GM12878 (cell line): ENCODE data around the gene LIG4. TPM values are rescaled to one million over a fixed set of nuclear protein-coding genes. Genes with fewer than 3 reads are reported as not detected.

Experiments used
- BHLHE40 ChIP-seq, 2 experiments: fragments of 450-650 bp in 1 of 2; IDR thresholded peaks; 2 replicates each; pipeline ENCODE4 v1.6.1; 2011 to 2017; ENCODE audit warnings: low read depth in 2 of 2, borderline replicate concordance in 1 of 2, improper control_type of control experiment in 1 of 2, low read length in 1 of 2, mild to moderate bottlenecking in 1 of 2
- GABPA ChIP-seq: IDR thresholded peaks from 2 replicates; pipeline ENCODE4 v1.6.1; 2014; ENCODE audit warnings: antibody characterized with exemption, low read depth, mild to moderate bottlenecking, inconsistent platforms
- HCFC1 ChIP-seq: fragments of 150-350 bp; IDR thresholded peaks from 2 replicates; pipeline ENCODE4 v1.6.1; 2014; ENCODE audit warnings: low read length
- IKZF1 ChIP-seq: fragments of 450-650 bp; conservative IDR thresholded peaks from 2 replicates; pipeline ENCODE4 v1.6.1; 2017; ENCODE audit warnings: antibody characterized with exemption, mild to moderate bottlenecking
- MEF2B ChIP-seq: fragments of 450-650 bp; IDR thresholded peaks from 2 replicates; pipeline ENCODE4 v1.6.1; 2018; ENCODE audit warnings: mild to moderate bottlenecking, moderate library complexity; ENCODE audit not compliant: partially characterized antibody, poor library complexity, severe bottlenecking
- NFXL1 ChIP-seq: fragments of 450-650 bp; IDR thresholded peaks from 2 replicates; pipeline ENCODE4 v1.6.1; 2017; ENCODE audit warnings: antibody characterized with exemption, mild to moderate bottlenecking, borderline replicate concordance
- PAX5 ChIP-seq: IDR thresholded peaks from 2 replicates; pipeline ENCODE4 v1.6.1; 2011; ENCODE audit warnings: low read depth, low read length, borderline replicate concordance
- POU2F2 ChIP-seq: IDR thresholded peaks from 3 replicates; pipeline ENCODE4 v1.6.1; 2011; ENCODE audit warnings: low read depth, mild to moderate bottlenecking, low read length, borderline replicate concordance
- RB1 ChIP-seq: fragments of 450-650 bp; formaldehyde crosslinking; IDR thresholded peaks from 2 replicates; pipeline ENCODE4 v1.6.1; 2017; ENCODE audit warnings: mild to moderate bottlenecking, borderline replicate concordance
- RBBP5 ChIP-seq: fragments of 200-600 bp; sonication (generic); conservative IDR thresholded peaks from 2 replicates; pipeline ENCODE4 v1.6.1; 2016
- STAT1 ChIP-seq: fragments of 450-650 bp; conservative IDR thresholded peaks from 2 replicates; pipeline ENCODE4 v1.6.1; 2014; ENCODE audit warnings: antibody characterized with exemption, mild to moderate bottlenecking
- TBL1XR1 ChIP-seq: IDR thresholded peaks from 2 replicates; pipeline ENCODE4 v1.6.1; 2012; ENCODE audit warnings: low read depth, low read length, improper control_type of control experiment
- TCF12 ChIP-seq: IDR thresholded peaks from 2 replicates; pipeline ENCODE4 v1.6.1; 2011; ENCODE audit warnings: low read depth, mild to moderate bottlenecking, low read length
- TCF3 ChIP-seq: IDR thresholded peaks from 2 replicates; pipeline ENCODE4 v1.6.1; 2012; ENCODE audit warnings: low read depth, mild to moderate bottlenecking, low read length, borderline replicate concordance; ENCODE audit not compliant: insufficient read depth
- polyA plus RNA-seq, 11 experiments: library from polyadenylated mRNA; depleted of rRNA in 4 of 11; unstranded in 6 of 11; stranded (reverse) in 5 of 11; fragments of >200 nt; fragmentation: Nextera tagmentation in 4 of 11; fragmentation: Illumina TruSeq in 1 of 11; extraction: Ambion mirVana in 4 of 11; extraction: Trizol in 1 of 11; gene quantifications; 1 replicate in 1 of 11; 2 replicates in 10 of 11; pipeline versions ENCODE4 v1.2.1 to v1.2.3, GENCODE V29; 2011 to 2016; ENCODE audit warnings: inconsistent platforms in 2 of 11, missing spikeins in 2 of 11, low read depth in 1 of 11
- total RNA-seq, 4 experiments: library from RNA; depleted of rRNA in 3 of 4; stranded (reverse); fragments of >200 nt in 3 of 4; fragmentation: Illumina TruSeq in 1 of 4; extraction: Trizol in 1 of 4; gene quantifications; 2 replicates each; pipeline versions ENCODE4 v1.2.1 to v1.2.3, GENCODE V29; 2013 to 2021
- TF ChIP-seq, protein P1 (sequence below): IDR thresholded peaks from 2 replicates; pipeline ENCODE4 v1.6.1; 2012; ENCODE audit warnings: low read depth, low read length, improper control_type of control experiment
- TF ChIP-seq, protein P2 (sequence below): fragments of 150-350 bp; IDR thresholded peaks from 2 replicates; pipeline ENCODE4 v1.6.1; 2014; ENCODE audit warnings: mild to moderate bottlenecking, low read depth, low read length
- TF ChIP-seq, protein P3 (sequence below): fragments of 450-650 bp; IDR thresholded peaks from 2 replicates; pipeline ENCODE4 v1.6.1; 2017; ENCODE audit warnings: mild to moderate bottlenecking, moderate library complexity
- TF ChIP-seq, protein P4 (sequence below): IDR thresholded peaks from 2 replicates; pipeline ENCODE4 v1.6.1; 2012; ENCODE audit warnings: mild to moderate bottlenecking, low read depth, low read length
- TF ChIP-seq, protein P5 (sequence below): IDR thresholded peaks from 2 replicates; pipeline ENCODE4 v1.6.1; 2011; ENCODE audit warnings: mild to moderate bottlenecking, low read depth, low read length, moderate library complexity; ENCODE audit not compliant: insufficient replicate concordance

The LIG4 gene
- total and polyA plus RNA-seq, 10 of the 15 experiments (the other 5 are each of a cell fraction or from before 2014, with no cell fraction given), result 2.3 to 15.0 (median 8.5) TPM

DNA sequence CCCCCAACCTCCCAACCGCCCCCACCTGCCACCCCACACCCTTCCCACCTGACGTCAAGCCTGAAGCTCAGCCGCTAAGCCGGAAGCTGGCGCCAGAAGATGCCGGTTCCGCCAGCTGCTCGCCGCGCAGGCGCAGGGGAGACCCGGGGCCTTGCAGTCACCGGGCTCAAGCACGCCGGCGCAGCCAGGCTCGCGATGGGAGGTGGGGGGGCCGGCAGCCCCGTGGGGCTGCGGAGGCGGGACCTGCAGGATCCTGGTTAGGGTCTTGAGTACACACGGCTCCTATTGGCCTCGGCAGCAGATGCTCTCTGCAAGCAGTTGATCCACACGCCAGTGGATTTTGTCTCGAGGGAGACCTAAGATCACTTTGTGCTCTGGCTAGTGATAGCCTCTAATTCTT, at the start of gene LIG4 (continued):
- TF ChIP-seq, protein P1, sequence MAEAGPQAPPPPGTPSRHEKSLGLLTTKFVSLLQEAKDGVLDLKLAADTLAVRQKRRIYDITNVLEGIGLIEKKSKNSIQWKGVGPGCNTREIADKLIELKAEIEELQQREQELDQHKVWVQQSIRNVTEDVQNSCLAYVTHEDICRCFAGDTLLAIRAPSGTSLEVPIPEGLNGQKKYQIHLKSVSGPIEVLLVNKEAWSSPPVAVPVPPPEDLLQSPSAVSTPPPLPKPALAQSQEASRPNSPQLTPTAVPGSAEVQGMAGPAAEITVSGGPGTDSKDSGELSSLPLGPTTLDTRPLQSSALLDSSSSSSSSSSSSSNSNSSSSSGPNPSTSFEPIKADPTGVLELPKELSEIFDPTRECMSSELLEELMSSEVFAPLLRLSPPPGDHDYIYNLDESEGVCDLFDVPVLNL, result 0 out of 2 replicates have a peak, but pooled peaks have one; percentile 18
- TF ChIP-seq, protein P2, sequence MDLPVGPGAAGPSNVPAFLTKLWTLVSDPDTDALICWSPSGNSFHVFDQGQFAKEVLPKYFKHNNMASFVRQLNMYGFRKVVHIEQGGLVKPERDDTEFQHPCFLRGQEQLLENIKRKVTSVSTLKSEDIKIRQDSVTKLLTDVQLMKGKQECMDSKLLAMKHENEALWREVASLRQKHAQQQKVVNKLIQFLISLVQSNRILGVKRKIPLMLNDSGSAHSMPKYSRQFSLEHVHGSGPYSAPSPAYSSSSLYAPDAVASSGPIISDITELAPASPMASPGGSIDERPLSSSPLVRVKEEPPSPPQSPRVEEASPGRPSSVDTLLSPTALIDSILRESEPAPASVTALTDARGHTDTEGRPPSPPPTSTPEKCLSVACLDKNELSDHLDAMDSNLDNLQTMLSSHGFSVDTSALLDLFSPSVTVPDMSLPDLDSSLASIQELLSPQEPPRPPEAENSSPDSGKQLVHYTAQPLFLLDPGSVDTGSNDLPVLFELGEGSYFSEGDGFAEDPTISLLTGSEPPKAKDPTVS, result no peak
- peak; percentile 74; the same call in 1 of the 2 replicates for TF ChIP-seq TCF3
- no peak for TF ChIP-seq RBBP5
- TF ChIP-seq, protein P3, sequence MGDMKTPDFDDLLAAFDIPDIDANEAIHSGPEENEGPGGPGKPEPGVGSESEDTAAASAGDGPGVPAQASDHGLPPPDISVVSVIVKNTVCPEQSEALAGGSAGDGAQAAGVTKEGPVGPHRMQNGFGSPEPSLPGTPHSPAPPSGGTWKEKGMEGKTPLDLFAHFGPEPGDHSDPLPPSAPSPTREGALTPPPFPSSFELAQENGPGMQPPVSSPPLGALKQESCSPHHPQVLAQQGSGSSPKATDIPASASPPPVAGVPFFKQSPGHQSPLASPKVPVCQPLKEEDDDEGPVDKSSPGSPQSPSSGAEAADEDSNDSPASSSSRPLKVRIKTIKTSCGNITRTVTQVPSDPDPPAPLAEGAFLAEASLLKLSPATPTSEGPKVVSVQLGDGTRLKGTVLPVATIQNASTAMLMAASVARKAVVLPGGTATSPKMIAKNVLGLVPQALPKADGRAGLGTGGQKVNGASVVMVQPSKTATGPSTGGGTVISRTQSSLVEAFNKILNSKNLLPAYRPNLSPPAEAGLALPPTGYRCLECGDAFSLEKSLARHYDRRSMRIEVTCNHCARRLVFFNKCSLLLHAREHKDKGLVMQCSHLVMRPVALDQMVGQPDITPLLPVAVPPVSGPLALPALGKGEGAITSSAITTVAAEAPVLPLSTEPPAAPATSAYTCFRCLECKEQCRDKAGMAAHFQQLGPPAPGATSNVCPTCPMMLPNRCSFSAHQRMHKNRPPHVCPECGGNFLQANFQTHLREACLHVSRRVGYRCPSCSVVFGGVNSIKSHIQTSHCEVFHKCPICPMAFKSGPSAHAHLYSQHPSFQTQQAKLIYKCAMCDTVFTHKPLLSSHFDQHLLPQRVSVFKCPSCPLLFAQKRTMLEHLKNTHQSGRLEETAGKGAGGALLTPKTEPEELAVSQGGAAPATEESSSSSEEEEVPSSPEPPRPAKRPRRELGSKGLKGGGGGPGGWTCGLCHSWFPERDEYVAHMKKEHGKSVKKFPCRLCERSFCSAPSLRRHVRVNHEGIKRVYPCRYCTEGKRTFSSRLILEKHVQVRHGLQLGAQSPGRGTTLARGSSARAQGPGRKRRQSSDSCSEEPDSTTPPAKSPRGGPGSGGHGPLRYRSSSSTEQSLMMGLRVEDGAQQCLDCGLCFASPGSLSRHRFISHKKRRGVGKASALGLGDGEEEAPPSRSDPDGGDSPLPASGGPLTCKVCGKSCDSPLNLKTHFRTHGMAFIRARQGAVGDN, result 0 out of 2 replicates have a peak, but pooled peaks have one; percentile 20
- peak; percentile 90 for TF ChIP-seq PAX5
- TF ChIP-seq TCF12, result peak; percentile 83
- peak; percentile 74 for TF ChIP-seq IKZF1
- TF ChIP-seq, protein P4, sequence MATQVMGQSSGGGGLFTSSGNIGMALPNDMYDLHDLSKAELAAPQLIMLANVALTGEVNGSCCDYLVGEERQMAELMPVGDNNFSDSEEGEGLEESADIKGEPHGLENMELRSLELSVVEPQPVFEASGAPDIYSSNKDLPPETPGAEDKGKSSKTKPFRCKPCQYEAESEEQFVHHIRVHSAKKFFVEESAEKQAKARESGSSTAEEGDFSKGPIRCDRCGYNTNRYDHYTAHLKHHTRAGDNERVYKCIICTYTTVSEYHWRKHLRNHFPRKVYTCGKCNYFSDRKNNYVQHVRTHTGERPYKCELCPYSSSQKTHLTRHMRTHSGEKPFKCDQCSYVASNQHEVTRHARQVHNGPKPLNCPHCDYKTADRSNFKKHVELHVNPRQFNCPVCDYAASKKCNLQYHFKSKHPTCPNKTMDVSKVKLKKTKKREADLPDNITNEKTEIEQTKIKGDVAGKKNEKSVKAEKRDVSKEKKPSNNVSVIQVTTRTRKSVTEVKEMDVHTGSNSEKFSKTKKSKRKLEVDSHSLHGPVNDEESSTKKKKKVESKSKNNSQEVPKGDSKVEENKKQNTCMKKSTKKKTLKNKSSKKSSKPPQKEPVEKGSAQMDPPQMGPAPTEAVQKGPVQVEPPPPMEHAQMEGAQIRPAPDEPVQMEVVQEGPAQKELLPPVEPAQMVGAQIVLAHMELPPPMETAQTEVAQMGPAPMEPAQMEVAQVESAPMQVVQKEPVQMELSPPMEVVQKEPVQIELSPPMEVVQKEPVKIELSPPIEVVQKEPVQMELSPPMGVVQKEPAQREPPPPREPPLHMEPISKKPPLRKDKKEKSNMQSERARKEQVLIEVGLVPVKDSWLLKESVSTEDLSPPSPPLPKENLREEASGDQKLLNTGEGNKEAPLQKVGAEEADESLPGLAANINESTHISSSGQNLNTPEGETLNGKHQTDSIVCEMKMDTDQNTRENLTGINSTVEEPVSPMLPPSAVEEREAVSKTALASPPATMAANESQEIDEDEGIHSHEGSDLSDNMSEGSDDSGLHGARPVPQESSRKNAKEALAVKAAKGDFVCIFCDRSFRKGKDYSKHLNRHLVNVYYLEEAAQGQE, result no peak
- peak; percentile 37 for TF ChIP-seq MEF2B
- peak; percentile 44; the same call in 1 of the 2 replicates for TF ChIP-seq HCFC1
- TF ChIP-seq, protein P5, sequence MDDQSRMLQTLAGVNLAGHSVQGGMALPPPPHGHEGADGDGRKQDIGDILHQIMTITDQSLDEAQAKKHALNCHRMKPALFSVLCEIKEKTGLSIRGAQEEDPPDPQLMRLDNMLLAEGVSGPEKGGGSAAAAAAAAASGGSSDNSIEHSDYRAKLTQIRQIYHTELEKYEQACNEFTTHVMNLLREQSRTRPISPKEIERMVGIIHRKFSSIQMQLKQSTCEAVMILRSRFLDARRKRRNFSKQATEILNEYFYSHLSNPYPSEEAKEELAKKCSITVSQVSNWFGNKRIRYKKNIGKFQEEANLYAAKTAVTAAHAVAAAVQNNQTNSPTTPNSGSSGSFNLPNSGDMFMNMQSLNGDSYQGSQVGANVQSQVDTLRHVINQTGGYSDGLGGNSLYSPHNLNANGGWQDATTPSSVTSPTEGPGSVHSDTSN, result peak; percentile 71
- TF ChIP-seq RB1, result 0 out of 2 replicates have a peak, but pooled peaks have one; percentile 41
- no peak for TF ChIP-seq NFXL1
- 0 out of 3 replicates have a peak, but pooled peaks have one; percentile 19 for TF ChIP-seq POU2F2
- TF ChIP-seq STAT1, result no peak
- TF ChIP-seq BHLHE40 (IDR thresholded peaks at IDR 0.05; ENCODE audit: borderline replicate concordance in 1 of 2, low read depth in 2 of 2, low read length in 1 of 2), result peak; percentile 12 to 40; a peak in 2 of 4 replicates
- TF ChIP-seq GABPA, result peak; percentile 59; the same call in 1 of the 2 replicates
- no peak for TF ChIP-seq TBL1XR1
